ENCODE measurements around the gene KRT24.

GRCh38 chr17:40699853-40700252, 3.7 kb downstream of the KRT24 start:
- no peak for TF ChIP-seq CTCF (IDR thresholded peaks at IDR 0.05)
- TF ChIP-seq POLR2A (IDR thresholded peaks at IDR 0.05) = no peak
- TF ChIP-seq EP300 (IDR thresholded peaks at IDR 0.05; ENCODE audit: low read depth) = no peak
- TF ChIP-seq POLR2AphosphoS5 (IDR thresholded peaks at IDR 0.05) = no peak

Data from transverse colon (tissue), 4 donors.